Prostate gland (tissue), 2 donors: ENCODE measurements around the gene C1orf52. TPM values are rescaled to one million over a fixed set of nuclear protein-coding genes. Genes with fewer than 3 reads are reported as not detected.

Source experiments
- DNase-seq: peaks from one replicate; pipeline ENCODE4 v3.0.0-alpha.2; 2019; ENCODE audit warnings: low spot score
- H3K27ac ChIP-seq, 2 donors: fragments of 200-600 bp; sonication (generic); 2 replicates each; pipeline ENCODE4 v1.5.1; 2017 to 2019
- H3K27me3 ChIP-seq: fragments of 200-600 bp; sonication (generic); replicated peaks from 2 replicates; pipeline ENCODE4 v1.5.1; 2019; ENCODE audit not compliant: insufficient read depth
- H3K36me3 ChIP-seq, 2 donors: fragments of 200-600 bp; sonication (generic); 1 replicate in 1 of 2; 2 replicates in 1 of 2; pipeline versions ENCODE4 v1.5.1 to v1.8.1; 2017 to 2019
- H3K4me1 ChIP-seq: fragments of 200-600 bp; sonication (generic); replicated peaks from 2 replicates; pipeline ENCODE4 v1.5.1; 2019
- H3K4me3 ChIP-seq, 2 donors: fragments of 200-600 bp; sonication (generic); 2 replicates each; pipeline ENCODE4 v1.5.1; 2017 to 2019
- H3K9me3 ChIP-seq: fragments of 200-600 bp; sonication (generic); 2 replicates; pipeline ENCODE4 v1.5.1; 2017
- POLR2A ChIP-seq: fragments of 450-650 bp; IDR thresholded peaks from one replicate; pipeline ENCODE4 v1.6.1; 2016; ENCODE audit warnings: antibody characterized with exemption, mild to moderate bottlenecking
- POLR2AphosphoS5 ChIP-seq: sonication (generic); formaldehyde crosslinking; IDR thresholded peaks from one replicate; pipeline ENCODE4 v1.6.1; 2017; ENCODE audit warnings: antibody characterized with exemption
- WGBS: methylation state at CpG from one replicate; pipeline ENCODE4 v1.1.5; 2018; 5-methylcytosine and 5-hydroxymethylcytosine counted together
- intact Hi-C: fragments of 100-400 bp; cut with DNase I; formaldehyde crosslinking; loops from one replicate; pipeline ENCODE4 v1.14.2; 2022
- total RNA-seq, 2 donors: library from RNA; depleted of rRNA; stranded (reverse); fragments of >200 nt; gene quantifications; one replicate each; pipeline ENCODE4 v1.1.0, GENCODE V29; 2016
- TF ChIP-seq, protein P1 (sequence below), 4 experiments: fragments of 200-600 bp in 2 of 4; fragments of 450-650 bp in 2 of 4; sonication (generic) in 2 of 4; IDR thresholded peaks; 1 replicate in 3 of 4; 2 replicates in 1 of 4; pipeline ENCODE4 v1.5.1; 2016 to 2019; ENCODE audit warnings: antibody characterized with exemption in 4 of 4, mild to moderate bottlenecking in 2 of 4, moderate library complexity in 2 of 4

The C1orf52 gene
- total RNA-seq, 2 donors from 2014 or later: 12.7 to 30.5 TPM

DNA sequence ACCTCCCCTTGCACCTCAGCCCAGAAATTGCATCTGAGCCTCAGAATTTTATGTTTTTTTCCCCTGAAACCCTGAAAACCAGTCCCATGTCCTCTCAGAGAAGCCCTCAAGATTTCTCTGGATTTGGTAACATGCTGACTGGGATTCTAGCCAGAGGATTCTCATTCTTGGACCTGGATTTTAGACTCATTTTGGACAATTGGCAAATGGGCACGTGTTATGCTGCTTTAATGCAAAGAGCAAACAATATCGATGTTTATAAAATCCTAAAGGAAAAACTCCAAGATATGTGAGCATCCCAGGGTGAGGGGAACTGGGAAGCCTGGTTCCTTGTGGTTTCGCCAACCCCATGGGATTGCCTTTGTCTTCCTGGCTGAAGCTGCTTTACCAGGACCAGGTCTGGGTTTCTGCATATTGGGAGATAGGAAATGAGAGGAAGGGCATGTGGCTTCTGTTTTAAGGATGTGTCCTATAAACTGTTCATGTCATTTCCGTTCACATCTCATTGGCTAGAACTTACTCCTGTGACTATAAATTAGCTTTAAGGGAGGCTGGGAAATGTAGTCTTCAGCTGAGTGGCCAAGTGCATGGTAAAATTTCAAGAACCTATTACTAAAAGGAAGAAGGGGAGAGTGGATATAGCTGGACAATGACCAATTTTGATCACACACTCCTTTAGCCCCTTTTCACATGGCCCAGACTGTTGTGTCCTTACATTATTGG is 44.1 kb upstream of the C1orf52 start:
- Histone ChIP-seq H3K4me3 (no peak overlapping the region), H3K27me3 (no peaks in the 10 kb centered on the region), H3K36me3 (no peaks in the 10 kb centered on the region), H3K27ac (no peak overlapping the region), H3K4me1 (peaks cover under 1% of the 10 kb centered on the region), H3K9me3 (no peaks in the 10 kb centered on the region)
- TF ChIP-seq, protein P1, sequence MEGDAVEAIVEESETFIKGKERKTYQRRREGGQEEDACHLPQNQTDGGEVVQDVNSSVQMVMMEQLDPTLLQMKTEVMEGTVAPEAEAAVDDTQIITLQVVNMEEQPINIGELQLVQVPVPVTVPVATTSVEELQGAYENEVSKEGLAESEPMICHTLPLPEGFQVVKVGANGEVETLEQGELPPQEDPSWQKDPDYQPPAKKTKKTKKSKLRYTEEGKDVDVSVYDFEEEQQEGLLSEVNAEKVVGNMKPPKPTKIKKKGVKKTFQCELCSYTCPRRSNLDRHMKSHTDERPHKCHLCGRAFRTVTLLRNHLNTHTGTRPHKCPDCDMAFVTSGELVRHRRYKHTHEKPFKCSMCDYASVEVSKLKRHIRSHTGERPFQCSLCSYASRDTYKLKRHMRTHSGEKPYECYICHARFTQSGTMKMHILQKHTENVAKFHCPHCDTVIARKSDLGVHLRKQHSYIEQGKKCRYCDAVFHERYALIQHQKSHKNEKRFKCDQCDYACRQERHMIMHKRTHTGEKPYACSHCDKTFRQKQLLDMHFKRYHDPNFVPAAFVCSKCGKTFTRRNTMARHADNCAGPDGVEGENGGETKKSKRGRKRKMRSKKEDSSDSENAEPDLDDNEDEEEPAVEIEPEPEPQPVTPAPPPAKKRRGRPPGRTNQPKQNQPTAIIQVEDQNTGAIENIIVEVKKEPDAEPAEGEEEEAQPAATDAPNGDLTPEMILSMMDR (IDR thresholded peaks at IDR 0.05): no peak
- 89% methylated on average over 4 of the region's 4 CpGs for WGBS
- no peak for DNase-seq
- intact Hi-C loops: loop anchor here (10.0 kb wide), 1 partner anchor 581 kb away; no protein-coding TSS in a partner anchor

DNA sequence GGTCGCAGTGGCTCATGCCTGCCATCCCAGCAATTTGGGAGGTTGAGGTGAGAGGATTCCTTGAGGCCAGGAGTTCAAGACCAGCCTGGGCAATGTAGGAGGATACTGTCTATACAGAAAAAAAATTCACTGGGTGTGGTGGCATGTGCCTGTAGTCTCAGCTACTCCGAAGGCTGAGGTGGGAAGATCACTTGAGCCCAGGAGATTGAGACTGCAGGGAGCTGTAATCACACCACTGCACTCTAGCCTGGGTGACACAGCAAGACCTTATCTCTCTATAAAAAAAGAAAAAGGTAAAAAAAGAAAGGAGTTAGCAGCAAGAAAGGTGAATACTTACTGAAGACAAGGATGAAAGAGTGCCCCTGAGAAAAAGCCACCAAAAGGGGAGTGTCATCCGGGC is 40.7 kb upstream of the C1orf52 start:
- Histone ChIP-seq H3K27ac (no peak overlapping the region), H3K4me1 (peaks cover 11% of the 10 kb centered on the region), H3K4me3 (no peak overlapping the region), H3K9me3 (no peaks in the 10 kb centered on the region), H3K36me3 (no peaks in the 10 kb centered on the region), H3K27me3 (no peaks in the 10 kb centered on the region)
- intact Hi-C loops: loop anchor here (10.0 kb wide), 1 partner anchor 585 kb away; no protein-coding TSS in a partner anchor
- 89% methylated on average over 3 of the region's 3 CpGs for WGBS
- no peak for DNase-seq
- no peak for TF ChIP-seq POLR2A
- TF ChIP-seq, protein P1 (IDR thresholded peaks at IDR 0.05): no peak
- no peak for TF ChIP-seq POLR2AphosphoS5

- Histone ChIP-seq H3K27me3 (no peaks in the 10 kb centered on the region), H3K4me1 (peaks cover 11% of the 10 kb centered on the region), H3K27ac (peak overlapping the region; percentile 87 to 88), H3K36me3 (no peaks in the 10 kb centered on the region), H3K4me3 (no peak overlapping the region), H3K9me3 (no peaks in the 10 kb centered on the region)
- intact Hi-C loops: no loop called here
- DNase-seq: peak; percentile 93
- WGBS: 11% methylated on average over 11 of the region's 11 CpGs
- TF ChIP-seq, protein P1 (IDR thresholded peaks at IDR 0.05): no peak
- peak; percentile 90 for TF ChIP-seq POLR2AphosphoS5
These were observed 38.6 kb upstream of the C1orf52 start for GRCh38 chr1:85297855-85298629.

DNA sequence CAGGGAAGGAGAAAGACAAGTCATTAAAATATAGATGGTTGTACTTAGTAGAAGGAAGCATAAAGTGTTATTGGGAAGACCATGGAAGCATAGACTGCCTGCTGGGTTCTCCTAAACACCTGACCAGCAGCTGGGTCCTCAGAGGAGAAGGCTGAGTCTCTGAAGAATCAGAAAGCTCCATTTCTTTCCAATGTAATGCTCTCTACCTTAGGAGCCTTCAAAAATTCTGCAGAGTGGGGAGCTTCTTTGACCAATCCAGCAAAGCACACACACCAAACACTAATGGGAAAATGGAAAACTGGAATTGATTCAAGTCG is 38.0 kb upstream of the C1orf52 start:
- 18% methylated on average over 1 of the region's 1 CpG for WGBS
- TF ChIP-seq, protein P1 (IDR thresholded peaks at IDR 0.05): no peak
- TF ChIP-seq POLR2A (no peak), POLR2AphosphoS5 (no peak)
- no peaks in the 10 kb centered on the region for H3K36me3 ChIP-seq
- peak overlapping the region; percentile 87 to 88 for H3K27ac ChIP-seq
- DNase-seq: no peak
- H3K27me3 ChIP-seq: no peaks in the 10 kb centered on the region
- H3K4me1 ChIP-seq: peaks cover 11% of the 10 kb centered on the region
- intact Hi-C loops: no loop called here
- H3K9me3 ChIP-seq: no peaks in the 10 kb centered on the region
- H3K4me3 ChIP-seq: no peak overlapping the region
